Thymus (tissue), 11 donors: ENCODE measurements around the gene UGT1A10. TPM values are rescaled to one million over a fixed set of nuclear protein-coding genes. Genes with fewer than 3 reads are reported as not detected.

Experiments used
- DNase-seq, 9 donors: peaks; one replicate each; pipeline ENCODE4 v3.0.0-alpha.2; 2013; ENCODE audit warnings: low spot score in 9 of 9, low read depth in 6 of 9, missing footprints in 1 of 9
- H3K27ac ChIP-seq, 2 donors: one replicate each; pipeline ENCODE4 v1.5.1; 2013; ENCODE audit warnings: control low read depth in 1 of 2, low read depth in 1 of 2, low read length in 1 of 2, mild to moderate bottlenecking in 1 of 2, moderate library complexity in 1 of 2
- H3K27me3 ChIP-seq, 2 donors: one replicate each; pipeline ENCODE4 v1.5.1; 2013; ENCODE audit warnings: low read length in 1 of 2; ENCODE audit not compliant: control insufficient read depth in 2 of 2, insufficient read depth in 1 of 2
- H3K36me3 ChIP-seq, 2 donors: one replicate each; pipeline ENCODE4 v1.5.1; 2013; ENCODE audit warnings: low read length in 1 of 2, mild to moderate bottlenecking in 1 of 2, moderate library complexity in 1 of 2; ENCODE audit not compliant: control insufficient read depth in 2 of 2, insufficient read depth in 2 of 2
- H3K4me1 ChIP-seq, 2 donors: one replicate each; pipeline ENCODE4 v1.5.1; 2013; ENCODE audit warnings: low read length in 2 of 2; ENCODE audit not compliant: control insufficient read depth in 2 of 2, insufficient read depth in 2 of 2
- H3K4me3 ChIP-seq, 2 donors: one replicate each; pipeline ENCODE4 v1.5.1; 2013; ENCODE audit warnings: low read length in 2 of 2, control low read depth in 1 of 2, mild to moderate bottlenecking in 1 of 2
- H3K9me3 ChIP-seq, 2 donors: one replicate each; pipeline ENCODE4 v1.5.1; 2013; ENCODE audit warnings: low read length in 1 of 2, mild to moderate bottlenecking in 1 of 2; ENCODE audit not compliant: control insufficient read depth in 2 of 2, insufficient read depth in 1 of 2
- WGBS: extraction: QIAGEN DNeasy Blood & Tissue Kit; methylation state at CpG from one replicate; pipeline ENCODE4 v1.1.7; 2013; 5-methylcytosine and 5-hydroxymethylcytosine counted together
- polyA plus RNA-seq: library from polyadenylated mRNA; stranded (reverse); fragments of 200-250 nt; gene quantifications from one replicate; pipeline ENCODE4 v1.2.3, GENCODE V29; 2013
- total RNA-seq: library from RNA; stranded (reverse); fragments of 120-200 nt; gene quantifications from one replicate; pipeline ENCODE4 v1.2.4, GENCODE V29; 2013
- donor health status: healthy.

The UGT1A10 gene
- total and polyA plus RNA-seq, 2 donors = 0.09 to 0.39 TPM

DNA sequence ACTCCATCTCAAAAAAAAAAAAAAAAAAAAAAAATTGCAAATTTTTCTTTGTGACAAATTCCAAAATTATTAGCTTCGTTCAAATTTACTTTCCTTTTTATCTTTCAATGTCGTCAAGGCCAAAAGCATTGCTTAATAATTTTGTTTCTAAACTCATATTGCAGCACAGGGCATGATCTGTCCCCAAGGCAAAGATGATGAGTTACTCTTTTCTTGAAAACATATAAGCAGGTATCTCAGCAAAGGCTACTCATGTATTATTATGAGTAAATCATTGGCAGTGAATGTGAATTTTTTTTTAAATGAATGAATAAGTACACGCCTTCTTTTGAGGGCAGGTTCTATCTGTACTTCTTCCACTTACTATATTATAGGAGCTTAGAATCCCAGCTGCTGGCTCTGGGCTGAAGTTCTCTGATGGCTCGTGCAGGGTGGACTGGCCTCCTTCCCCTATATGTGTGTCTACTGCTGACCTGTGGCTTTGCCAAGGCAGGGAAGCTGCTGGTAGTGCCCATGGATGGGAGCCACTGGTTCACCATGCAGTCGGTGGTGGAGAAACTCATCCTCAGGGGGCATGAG is 45.4 kb downstream of the UGT1A10 start, which contains the start of gene UGT1A7:
UGT1A7 (plus strand) TSS at position 381 of the 579 bp plus-strand sequence; CDS start at position 418, 37 bp downstream.
- H3K4me3 ChIP-seq = no peak within 1 kb of the TSS
- no peak for DNase-seq
- no peaks in the 10 kb centered on the region for H3K36me3 ChIP-seq
- 97% methylated on average over 5 of the region's 5 CpGs for WGBS
- H3K9me3 ChIP-seq = no peaks in the 10 kb centered on the region
- H3K27ac ChIP-seq = no peak within 1 kb of the TSS
- H3K27me3 ChIP-seq = no peaks in the 10 kb centered on the region
- no peaks in the 10 kb centered on the region for H3K4me1 ChIP-seq

DNA sequence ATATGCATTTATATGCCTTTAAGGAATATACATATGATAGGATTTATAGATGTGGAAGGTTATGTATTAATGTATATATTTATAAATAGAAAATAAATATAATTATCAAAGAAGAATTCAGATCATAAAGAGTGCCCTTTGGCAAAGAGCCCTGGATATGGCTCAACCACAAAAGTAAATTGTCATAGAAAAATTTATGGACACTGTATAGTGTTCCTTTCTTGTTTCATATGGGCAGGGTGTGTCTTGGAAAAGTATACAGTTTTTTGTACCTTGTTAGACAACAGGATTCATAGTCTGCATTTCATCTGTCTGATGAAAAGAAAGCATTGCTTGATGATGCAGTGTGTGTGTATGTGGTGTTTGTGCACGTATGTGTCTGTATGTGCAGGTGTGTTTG is 48.4 kb downstream of the UGT1A10 start:
- Histone ChIP-seq H3K4me1 (no peaks in the 10 kb centered on the region), H3K27ac (no peak overlapping the region), H3K9me3 (no peaks in the 10 kb centered on the region), H3K36me3 (no peaks in the 10 kb centered on the region), H3K4me3 (no peak overlapping the region), H3K27me3 (no peaks in the 10 kb centered on the region)
- WGBS = 99% methylated on average over 1 of the region's 1 CpG
- DNase-seq = no peak

DNA sequence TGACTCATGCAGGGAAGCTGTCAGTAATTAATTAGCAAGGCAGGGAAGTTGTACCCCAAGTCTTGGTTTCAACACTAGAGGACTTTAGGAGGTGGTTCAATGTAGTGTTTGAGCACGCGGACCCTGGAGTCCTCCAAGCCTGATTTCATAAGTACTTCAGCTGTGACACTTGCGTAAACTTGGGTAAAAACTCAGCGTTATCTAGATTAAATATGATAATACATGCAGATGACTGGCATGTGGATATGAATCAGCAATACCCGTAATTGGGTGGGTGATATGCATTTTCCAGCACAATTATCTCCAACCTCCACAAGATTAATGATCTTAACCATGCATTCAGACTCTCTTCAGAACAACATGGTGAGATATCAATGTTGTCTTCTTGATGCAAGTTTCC is 50.7 kb downstream of the UGT1A10 start:
- Histone ChIP-seq H3K27ac (no peak overlapping the region), H3K4me1 (no peaks in the 10 kb centered on the region), H3K36me3 (no peaks in the 10 kb centered on the region), H3K9me3 (no peaks in the 10 kb centered on the region), H3K27me3 (no peaks in the 10 kb centered on the region), H3K4me3 (no peak overlapping the region)
- no peak for DNase-seq
- WGBS = 90% methylated on average over 5 of the region's 5 CpGs

DNA sequence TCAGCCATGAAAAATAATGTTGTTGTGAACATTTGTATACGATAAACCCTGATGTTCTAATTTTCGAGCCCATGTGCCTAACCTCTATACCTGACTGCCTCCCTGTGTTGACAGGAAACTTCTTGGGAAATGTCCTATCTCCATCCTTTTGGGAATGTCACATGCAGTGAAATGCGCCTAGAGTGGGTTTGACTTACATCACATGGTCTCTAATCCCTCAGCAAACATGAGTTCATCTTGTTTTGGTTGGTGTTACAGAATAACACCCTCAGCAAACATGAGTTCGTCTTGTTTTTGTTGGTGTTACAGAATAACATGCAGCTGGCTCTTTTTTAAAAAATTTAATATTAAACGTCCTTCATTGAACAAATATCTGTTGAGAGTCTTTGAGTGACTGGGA is 52.1 kb downstream of the UGT1A10 start:
- Histone ChIP-seq H3K27ac (no peak overlapping the region), H3K4me3 (no peak overlapping the region), H3K27me3 (no peaks in the 10 kb centered on the region), H3K9me3 (no peaks in the 10 kb centered on the region), H3K36me3 (no peaks in the 10 kb centered on the region), H3K4me1 (no peaks in the 10 kb centered on the region)
- WGBS = 95% methylated on average over 5 of the region's 5 CpGs
- DNase-seq = no peak

DNA sequence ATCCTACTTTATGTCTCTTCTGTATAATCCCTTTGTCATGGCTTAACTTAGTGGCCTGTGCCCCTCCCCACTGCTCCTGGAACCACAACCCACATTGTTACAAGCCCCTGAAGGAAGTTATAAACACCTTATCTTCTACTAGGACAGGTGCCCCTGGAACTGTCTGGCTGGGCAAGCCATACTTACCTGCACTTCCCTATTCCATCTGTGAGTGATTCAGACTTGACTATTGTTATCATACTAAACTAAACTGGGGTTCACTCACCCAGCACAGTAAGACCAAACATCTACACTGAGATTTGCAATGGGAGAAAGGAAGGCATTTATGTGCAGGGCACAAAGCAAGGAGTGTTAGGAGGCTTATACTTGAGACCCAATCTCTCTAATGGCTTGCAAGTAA is 52.8 kb downstream of the UGT1A10 start:
- H3K4me3 ChIP-seq = no peak overlapping the region
- H3K27me3 ChIP-seq = no peaks in the 10 kb centered on the region
- no peaks in the 10 kb centered on the region for H3K36me3 ChIP-seq
- H3K4me1 ChIP-seq = no peaks in the 10 kb centered on the region
- H3K9me3 ChIP-seq = no peaks in the 10 kb centered on the region
- H3K27ac ChIP-seq = no peak overlapping the region
- DNase-seq = no peak

- Histone ChIP-seq H3K27me3 (no peaks in the 10 kb centered on the region), H3K4me3 (no peak overlapping the region), H3K4me1 (no peaks in the 10 kb centered on the region), H3K9me3 (no peaks in the 10 kb centered on the region), H3K27ac (no peak overlapping the region), H3K36me3 (no peaks in the 10 kb centered on the region)
- WGBS = 22% methylated on average over 3 of the region's 3 CpGs
- DNase-seq = no peak
Measured at GRCh38 chr2:233689501-233689900, 53.3 kb downstream of the UGT1A10 start.

DNA sequence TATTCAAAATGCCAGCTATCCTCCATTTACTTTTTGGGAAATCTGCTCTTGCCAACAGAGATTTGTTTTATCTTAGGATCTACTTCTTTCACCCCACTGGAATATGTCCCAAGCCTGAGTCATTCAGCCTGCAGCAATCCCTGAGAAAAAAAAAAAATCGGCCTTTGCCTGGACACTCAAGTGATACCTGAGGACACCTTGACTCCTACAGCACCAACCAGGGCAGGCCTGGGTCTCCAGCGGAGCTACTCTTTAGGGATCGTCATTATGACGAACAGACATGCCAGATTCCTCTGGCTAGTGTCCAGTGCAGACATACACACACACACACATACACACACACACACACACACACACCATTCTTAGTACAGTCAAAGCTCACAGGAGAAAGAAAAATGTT is 54.2 kb downstream of the UGT1A10 start:
- H3K36me3 ChIP-seq = no peaks in the 10 kb centered on the region
- H3K27ac ChIP-seq = no peak overlapping the region
- DNase-seq = no peak
- no peaks in the 10 kb centered on the region for H3K4me1 ChIP-seq
- no peaks in the 10 kb centered on the region for H3K27me3 ChIP-seq
- 95% methylated on average over 4 of the region's 4 CpGs for WGBS
- no peaks in the 10 kb centered on the region for H3K9me3 ChIP-seq
- no peak overlapping the region for H3K4me3 ChIP-seq

DNA sequence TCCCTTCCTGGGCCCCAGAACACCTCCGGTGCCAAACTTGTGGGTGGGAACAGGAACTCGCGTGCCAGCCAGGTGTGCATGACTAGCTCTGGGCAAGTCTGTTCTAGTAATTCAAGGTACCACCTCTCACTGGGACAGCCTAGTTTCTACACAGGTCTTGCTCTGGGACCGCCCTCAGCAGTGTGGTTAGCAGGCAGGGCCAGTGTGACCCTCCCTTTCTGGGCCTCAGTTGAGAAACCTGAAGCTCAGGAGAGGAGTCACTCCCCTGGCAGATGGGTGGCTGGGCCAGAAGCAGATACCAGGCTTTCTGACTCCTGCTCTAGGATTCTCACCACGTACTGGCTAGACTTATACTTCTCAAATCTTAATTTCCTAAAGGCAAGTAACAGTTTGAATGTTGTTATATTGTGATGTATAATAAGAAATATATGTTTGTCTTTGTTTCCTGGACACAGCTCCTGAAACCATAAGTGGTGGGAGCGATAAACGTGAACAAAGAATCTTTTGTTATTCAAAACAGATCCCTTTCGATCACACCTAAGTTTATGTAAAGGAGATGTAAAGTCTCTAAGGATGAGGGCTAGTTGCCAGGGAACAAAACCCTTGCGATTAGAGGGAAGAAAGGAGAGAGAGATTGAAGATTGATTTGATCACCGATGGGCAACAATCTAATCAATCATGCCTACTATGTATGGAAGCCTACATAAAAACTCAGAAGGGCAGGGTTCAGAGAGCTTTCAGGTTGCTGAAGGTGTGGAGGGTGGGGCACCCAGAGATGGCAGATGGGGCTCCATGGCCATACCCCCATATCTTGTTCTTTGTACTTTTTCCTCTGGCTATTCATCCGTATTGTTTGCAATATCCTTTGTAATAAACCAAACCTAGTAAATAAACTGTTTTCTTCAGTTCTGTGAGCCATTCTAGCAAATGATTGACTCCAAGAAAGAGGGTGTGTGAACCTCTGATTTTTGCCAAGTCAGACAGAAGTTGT is 55.5 kb downstream of the UGT1A10 start:
- Histone ChIP-seq H3K27me3 (no peaks in the 10 kb centered on the region), H3K4me3 (no peak overlapping the region), H3K27ac (no peak overlapping the region), H3K36me3 (no peaks in the 10 kb centered on the region), H3K4me1 (no peaks in the 10 kb centered on the region), H3K9me3 (no peaks in the 10 kb centered on the region)
- WGBS = 90% methylated on average over 11 of the region's 11 CpGs
- DNase-seq = no peak

- Histone ChIP-seq H3K27ac (no peak within 1 kb of the TSS), H3K36me3 (no peaks in the 10 kb centered on the region), H3K4me3 (no peak within 1 kb of the TSS), H3K9me3 (no peaks in the 10 kb centered on the region), H3K4me1 (no peaks in the 10 kb centered on the region), H3K27me3 (no peaks in the 10 kb centered on the region)
- DNase-seq = no peak
- 96% methylated on average over 4 of the region's 4 CpGs for WGBS
Measured at GRCh38 chr2:233692648-233693047, 56.4 kb downstream of the UGT1A10 start, which contains the start of gene UGT1A6. UGT1A6 (plus strand) TSS chr2:233692890; CDS start chr2:233693005, 115 bp downstream.
